HL-60/S4 (cell line): ENCODE data around the gene LGALS3BP.

ENCODE experiments used
- in situ Hi-C: fragments of 300-500 bp; cut with MboI; formaldehyde crosslinking; loops from 2 replicates; pipeline ENCODE4 v1.14.3; 2022; ENCODE audit warnings: low sequenced_read_pairs

LGALS3BP gene

DNA sequence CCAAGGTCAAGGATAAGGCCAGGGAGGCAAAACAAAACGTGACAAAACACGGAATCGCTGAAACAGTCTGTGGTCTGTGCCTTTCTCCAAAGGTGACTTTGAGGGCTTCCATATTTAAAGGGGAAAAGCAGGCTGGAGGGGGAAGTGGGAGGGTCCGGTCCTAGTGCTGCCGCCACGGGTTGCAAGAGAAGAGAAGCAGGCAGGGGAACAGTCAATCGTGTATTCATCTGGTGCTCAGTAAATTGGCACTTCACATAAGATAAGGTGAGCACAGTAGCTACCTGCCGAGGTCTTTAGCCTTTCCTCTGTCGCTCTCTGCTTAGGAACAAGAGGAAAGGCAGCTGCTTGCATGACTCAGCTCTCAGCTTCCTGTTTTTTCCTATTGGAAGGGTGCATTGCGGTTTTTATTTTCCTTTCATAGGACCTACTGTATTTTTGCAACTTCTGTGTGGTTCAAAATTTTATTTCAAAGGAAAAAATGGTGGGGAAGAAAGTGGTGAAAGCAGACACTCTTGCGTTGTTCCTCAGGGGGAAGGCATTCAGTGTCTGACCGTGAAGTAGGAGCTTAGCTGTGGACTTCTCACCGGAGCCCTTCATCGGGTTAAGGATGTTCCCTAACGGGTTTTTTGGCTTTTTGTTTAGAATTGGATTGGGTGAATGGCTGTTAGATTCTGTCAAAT, 7.1 kb upstream of the LGALS3BP start:
- in situ Hi-C loops = no loop called here

DNA sequence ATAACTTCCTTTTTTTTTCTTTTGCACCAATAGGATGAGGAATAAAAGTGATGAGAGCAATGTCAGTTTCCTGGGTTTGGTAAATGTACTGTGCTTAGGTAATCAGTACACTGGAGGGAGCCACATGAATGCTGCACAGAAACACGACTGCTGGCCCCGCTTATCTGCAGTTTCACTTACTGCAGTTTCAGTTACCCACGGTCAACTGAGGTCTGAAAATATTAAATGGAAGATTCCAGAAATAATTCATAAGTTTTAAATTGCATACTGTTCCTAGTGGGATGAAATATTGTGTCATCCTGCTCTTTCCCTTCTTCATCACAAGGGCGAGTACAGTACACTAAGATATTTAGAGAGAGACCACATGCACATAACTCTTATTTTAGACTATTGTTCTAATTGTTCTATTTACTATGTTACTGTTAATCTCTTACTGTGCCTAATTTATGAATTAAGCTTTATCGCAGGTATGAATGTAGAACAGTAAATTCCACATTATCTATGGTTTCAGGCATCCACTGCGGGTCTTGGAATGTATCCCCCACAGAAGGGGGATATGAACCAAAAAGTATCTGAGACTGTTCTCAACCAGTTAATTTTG, 6.4 kb upstream of the LGALS3BP start:
- in situ Hi-C loops = no loop called here

DNA sequence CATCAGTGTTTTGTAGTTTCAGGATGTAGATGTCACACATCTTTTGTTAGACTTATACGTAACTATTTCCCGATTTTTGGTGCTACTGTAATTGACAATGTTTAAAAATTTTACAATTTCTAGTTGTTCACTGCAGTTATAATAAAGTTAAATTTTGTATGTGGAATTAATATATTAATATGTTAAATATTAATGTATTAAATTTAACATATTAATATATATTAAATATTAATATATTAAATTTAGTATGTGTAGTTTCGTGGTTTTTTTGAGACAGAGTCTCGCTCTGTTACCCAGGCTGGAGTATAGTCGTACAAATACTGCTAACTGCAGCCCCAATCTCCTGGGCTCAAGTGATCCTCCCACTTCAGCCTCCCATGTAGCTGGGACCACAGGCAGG, 5.7 kb upstream of the LGALS3BP start:
- in situ Hi-C loops = no loop called here

DNA sequence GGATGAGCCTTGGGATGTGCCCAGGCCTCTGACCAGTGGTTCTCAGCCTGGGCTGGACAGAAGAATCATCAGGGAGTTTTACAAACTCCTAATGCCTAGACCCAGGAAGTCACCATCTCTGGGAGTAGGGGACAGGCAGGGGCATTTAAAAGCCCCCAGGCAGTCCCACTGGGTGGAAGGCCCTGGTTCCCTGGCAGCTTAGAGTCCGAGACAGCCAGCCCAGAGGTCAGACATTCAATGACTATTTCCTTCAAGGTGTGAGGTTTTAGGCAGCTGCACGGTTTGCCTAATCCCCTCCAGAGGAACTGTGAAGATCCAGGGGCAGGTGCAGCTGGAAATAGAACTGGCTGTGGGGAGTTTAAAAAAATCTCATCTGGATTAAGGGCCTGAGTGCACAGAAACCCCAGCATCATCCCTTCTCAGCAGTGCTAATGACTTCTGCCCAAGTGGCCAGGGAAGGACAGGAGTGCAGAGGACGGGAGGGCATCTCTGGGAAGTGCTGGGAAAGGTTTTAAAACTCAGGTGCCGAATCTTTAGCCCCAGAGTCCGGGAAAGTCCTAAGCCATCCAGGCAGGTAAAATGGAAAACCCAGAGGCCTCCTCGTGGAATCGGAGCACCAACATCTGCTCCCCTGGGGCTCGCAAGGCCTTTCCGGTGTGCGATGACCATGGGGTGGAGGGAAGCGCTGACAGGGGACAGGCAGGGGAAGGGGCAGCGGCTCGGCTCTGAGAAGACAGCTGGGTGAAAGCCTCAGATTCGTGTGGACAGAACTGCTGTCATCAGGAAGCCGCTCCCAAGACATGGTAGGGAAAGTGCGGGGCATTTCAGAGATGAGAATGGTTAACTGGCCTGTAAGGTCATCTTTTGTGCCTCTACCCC, 1.5 kb upstream of the LGALS3BP start:
- in situ Hi-C loops = no loop called here

DNA sequence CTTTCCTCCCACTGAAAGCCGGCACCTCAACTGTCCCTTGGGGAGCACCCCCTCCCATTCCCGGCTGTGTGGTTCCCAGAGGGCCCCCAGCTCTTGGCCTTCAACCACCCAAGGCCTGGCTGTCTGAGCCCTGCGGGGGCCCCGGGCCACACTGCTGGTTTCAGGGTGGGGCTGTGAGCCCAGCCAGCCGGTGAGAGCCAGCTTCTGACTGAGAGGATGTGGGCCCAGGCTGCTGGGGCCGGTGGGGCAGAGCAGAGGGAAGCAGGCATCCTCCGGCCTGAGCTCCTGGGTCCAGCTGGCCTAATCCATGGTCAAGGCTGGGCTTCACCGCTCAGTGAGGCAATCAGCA, 875 bp upstream of the LGALS3BP start:
- in situ Hi-C loops = no loop called here

DNA sequence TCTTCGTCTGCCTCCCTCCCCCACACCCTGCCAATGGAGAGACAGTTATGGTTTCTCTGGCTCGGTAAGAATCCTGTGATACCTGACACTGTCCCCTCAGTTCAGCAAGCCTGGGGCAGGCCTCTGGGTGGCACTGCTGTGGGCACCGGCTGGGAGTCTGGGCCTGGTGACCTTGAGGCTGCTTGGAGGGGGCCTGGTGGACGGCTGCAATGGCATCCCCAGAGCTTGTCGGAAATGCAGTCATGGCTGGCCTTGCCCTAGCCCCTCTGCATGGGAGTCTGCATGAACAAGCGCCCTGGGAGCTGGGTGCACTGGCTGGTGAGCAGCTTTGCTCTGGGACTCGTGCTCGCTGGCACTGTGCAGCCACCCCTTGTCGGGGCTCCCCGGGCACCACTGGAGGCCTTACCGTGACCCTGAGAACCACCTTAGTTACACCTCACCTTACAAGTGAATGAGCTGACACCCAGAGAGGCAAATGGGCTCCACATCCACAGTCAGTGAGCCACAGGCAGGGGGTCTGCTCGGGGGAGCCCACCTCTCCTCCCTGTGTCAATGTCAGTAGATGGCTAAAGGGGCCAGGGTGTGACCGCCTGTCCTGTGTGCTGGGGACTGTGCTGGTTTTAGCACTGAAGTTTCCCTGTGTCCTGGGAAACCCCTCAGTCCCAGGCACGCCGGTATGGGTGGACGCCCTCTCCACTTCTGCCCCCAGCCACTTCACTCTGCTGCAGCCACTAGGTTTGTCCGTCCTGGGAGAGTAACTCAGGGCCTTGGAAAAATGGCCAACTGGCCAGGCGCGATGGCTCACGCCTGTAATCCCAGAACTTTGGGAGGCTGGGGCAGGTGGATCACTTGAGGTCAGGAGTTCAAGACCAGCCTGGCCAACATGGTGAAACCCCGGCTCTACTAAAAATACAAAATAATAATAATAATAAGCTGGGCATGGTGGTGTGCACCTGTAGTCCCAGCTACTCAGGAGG, 1.4 kb downstream of the LGALS3BP start:
- in situ Hi-C loops = no loop called here

DNA sequence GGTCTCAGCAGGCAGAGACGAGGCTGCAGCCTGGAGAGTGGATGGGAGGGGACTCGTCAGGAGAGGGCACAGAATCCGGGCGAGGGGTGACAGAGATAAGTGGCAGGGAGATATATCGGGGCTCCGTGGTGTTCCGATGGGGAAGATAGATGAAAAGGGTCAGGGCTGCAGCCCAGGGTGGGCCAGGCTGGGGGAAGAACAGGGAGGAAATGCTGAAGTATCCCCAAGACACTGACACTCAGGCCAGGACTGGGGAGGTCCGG, 2.1 kb downstream of the LGALS3BP start:
- in situ Hi-C loops = no loop called here

DNA sequence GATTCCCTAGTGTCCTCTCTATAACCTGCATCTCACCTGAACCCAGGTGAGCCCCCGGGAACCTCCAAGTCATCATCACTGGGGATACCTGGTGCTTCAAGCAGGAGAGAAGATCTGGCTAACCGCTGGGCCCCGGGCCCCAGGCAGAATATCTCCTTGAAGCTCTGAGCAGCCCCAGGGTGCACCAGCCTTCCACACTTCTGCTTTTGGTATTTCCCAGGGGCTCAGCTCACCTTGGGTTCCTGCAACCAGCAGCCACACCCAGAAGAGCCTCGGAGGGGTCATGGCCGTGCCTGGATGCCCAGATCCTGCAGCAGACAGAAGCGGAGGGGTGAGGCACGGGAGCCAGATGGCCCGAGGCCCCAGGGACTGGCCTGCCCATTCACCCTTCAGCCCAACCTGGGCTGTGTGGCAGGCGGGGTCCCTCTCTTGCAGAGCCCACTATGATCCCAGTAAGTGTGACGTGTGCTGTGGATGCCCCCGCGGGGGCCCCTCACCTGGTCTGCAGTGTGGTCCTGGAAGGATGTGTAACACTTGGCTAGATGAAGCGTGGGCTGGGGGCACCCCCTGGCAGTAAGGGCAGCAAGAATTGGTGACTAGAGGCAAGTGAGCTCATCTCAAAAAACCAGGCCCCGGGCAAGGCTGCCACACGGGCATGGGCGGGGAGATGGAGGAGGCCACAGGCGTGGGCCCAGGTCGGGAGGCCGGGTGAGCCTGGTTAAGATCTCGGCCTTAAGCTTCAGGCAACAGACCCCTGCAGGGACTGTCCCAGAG, 2.6 kb downstream of the LGALS3BP start:
- in situ Hi-C loops = no loop called here

DNA sequence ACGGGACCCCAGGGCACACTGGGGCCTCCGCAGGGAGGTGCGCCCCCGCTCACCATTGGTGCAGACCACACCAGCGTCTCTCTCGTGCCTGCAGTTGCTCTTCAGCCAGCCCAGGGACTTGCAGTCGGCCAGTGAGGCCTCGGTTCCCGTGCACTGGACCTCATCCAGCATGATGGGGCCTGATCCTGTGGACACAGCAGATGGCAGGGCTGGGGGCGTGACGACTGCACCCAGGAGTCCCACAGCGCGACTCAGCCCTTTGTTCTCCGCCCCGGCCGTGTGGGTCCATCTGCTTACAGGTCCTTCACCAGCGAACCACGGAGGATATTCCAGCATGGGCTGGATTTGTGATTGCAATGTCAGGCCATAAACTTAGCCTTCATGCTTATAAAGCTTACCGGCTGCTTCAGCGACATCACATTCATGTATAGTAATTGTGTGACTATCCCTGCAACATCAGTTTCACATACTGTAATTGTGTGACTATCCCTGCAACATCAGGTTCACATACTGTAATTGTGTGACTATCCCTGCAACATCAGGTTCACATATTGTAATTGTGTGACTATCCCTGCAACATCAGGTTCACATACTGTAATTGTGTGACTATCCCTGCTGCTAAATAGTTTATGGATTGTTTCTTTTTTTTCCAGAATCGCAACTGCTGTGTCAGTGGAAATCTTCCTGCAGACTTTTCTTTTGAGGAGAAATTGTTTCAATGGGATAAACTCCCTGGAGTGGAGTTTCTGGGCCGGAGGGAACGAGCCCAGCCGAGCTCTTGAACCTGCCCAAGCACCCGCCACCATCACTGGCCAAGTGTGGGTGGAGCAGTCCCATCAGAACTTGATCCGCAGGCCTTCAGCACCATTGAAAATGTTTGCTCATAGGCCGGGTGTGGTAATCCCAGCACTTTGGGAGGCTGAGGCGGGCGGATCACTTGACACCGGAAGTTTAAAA, 4.8 kb downstream of the LGALS3BP start:
- in situ Hi-C loops = no loop called here

DNA sequence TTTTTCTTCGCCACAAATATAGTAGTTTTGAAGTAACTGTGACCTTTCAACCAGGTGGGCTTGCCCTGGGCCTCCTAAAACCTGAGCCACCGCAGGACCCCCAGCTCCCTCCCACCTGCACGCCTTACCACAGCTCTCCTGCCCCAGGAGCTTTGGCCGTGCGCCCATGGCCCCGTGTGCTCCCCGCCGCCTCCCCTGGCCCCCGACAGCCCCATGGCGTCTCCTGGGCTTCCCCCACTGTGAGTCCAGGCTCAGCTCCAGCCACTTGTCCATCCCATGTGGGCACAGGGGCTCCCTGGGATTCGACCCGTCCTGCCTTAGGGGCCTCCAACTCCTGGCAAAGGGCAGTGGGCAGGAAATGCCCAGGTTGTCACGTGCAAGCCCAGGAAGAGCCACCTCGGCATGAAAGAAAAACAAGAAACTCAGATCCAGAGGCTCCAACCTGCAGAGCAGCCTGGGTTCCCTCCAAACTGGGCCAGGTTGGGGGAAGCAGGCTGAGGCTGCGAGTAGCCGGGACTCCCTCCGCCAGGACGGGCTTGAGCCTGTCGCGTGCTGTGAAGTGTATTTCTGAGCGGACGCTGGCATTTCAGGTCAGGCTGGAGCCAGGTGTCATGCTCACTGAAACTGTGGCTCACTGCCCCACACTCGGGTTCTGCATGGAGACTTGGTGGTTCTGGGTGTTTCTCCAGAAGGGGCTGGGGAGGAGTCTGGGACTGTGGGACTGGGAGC, 5.8 kb downstream of the LGALS3BP start:
- in situ Hi-C loops = no loop called here

DNA sequence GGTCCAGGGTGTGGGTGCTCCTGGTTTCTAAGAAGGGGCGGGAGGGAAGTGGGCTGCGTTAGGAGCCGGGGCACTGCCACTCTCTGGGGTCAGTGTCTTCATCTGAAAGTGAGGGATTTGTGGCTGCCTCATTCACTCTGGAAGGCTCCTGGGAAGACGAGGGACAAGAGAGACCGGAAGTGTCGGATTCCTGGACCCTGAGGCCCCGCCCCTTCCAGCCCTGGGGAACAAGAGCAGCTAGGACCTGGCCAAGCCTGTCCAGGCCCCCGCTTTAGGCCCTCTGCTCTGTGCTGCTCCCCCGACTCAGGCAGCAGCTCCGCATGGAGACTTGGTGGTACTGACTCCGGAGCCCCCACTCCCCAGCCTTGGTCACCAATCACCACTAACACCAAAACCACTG, 6.5 kb downstream of the LGALS3BP start:
- in situ Hi-C loops = no loop called here

DNA sequence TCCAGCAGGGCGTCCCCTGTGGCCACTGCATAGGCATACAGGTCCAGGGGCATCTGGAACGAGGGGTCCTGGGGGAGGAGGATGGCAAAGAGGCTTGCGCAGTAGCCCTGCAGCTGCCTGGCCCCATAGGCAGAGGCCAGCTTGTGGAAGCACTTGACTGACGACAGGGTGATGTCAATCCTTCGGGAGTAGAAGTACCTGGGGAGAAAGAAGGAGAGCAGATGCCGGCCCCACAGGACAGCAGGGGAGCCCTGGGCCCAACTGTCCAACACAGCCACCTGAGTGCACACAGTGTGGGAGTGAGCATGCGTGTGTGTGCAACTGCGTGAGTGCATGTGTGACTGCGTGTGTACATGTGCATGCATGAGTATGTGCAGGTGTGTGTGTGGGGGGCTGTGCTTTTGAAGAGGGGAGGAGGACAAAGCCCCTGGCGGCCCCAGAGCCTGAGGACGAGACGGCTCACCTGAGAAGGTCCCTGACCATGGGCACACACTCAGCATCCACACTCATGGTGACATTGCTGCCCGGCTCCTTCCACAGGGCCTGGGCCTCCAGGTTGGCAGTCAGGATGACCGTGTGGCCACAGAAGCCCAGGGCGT, 7.1 kb downstream of the LGALS3BP start:
- in situ Hi-C loops = no loop called here

DNA sequence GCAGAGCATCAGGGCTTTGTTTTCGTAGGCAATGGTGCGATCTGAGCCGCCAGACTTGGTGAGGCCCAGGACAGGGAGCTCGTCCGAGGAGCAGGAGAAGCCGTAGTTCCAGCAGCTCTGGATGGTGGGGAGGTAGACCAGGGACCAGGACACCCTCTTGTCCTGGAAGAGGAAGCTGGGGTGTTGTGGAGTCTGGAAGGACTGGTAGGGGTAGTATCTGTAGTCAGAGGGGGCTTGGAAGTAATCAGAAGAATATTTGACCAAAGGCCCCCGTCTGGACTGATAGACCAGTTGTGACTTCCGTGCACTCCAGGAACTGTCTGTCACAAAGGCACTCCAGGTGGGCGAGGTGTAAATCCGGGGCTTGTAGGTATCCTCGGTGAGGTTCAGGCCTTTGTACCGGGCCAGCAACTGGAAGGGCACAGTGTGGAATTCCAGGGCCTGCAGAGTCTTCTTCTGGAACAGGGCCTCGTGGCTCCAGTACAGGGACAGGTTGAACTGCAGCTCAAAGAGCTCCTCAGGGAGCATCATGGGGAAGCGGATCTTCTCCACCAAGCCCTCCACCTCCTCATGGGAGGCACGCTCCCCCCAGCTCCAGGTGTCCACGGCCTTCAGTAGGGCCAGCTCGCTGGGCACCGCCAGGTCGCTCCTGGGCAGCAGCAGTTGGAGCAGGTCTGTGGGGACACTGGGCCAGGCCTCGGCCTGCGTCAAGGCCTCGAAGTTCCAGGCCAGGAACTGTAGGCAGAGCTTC, 7.8 kb downstream of the LGALS3BP start:
- in situ Hi-C loops = no loop called here

DNA sequence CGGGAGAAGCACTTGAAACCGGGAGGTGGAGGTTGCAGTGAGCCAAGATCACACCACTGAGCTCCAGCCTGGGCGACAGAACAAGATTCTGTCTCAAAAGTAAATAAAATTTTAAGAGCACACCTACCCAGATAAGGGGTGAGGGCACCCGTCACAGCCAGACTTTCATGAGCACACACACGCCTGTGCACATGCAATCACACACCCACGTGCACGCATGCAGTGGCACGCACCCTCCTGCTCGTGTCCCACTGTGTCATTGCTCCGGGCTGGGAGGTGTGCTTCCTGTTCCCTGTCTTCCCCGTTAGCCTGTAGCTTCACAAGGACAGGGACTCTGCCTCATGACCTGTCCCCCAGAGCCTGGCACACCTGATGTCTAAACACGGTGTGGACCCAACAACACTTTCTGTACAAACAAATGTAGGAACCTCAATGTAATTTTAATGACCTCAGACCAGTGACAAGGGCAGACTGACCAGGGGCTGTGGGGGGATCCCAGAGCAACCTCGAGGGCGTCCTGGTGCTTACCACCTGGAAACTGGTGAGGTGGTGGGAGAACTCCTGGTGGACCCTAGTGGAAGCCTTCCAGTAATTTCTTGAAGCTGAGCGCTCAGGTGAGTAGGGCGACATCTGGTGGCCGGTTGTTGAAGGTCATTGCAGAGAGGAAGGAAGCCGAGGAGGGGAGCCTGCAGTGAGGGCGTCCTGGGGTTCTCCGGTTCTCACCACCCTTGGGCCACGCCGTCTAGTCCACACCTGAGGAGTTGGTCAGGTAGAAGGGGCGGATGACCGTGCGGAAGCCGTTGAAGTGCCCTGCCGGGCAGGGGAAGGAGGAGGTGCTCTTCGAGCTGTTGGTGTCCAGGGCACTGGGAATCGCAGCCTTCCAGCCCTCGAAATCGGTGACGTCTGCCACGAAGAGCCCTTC, 8.6 kb downstream of the LGALS3BP start:
- in situ Hi-C loops = no loop called here

DNA sequence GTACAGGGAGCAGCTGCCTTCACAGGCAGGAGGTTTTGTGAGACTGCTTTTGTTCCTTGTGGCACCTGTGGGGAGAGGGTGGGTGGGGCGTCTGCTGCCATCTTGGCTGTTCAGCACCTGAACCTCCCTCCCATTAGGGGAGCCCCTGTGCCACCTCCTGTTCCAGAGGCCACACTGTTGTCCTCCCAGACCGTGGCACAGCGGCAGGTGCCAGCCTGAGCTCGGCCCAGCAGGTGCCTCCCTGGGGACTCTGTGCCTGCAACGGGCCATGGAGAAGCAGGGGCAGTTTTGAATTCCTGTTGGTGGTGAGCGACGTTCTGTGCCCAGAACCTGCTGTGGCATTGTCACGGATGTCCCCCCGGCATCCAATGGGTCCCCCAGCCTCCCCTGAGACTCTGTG, 9.9 kb downstream of the LGALS3BP start:
- in situ Hi-C loops = loop anchor here (5.0 kb wide), 1 partner anchor 103 kb away; no protein-coding TSS in a partner anchor

DNA sequence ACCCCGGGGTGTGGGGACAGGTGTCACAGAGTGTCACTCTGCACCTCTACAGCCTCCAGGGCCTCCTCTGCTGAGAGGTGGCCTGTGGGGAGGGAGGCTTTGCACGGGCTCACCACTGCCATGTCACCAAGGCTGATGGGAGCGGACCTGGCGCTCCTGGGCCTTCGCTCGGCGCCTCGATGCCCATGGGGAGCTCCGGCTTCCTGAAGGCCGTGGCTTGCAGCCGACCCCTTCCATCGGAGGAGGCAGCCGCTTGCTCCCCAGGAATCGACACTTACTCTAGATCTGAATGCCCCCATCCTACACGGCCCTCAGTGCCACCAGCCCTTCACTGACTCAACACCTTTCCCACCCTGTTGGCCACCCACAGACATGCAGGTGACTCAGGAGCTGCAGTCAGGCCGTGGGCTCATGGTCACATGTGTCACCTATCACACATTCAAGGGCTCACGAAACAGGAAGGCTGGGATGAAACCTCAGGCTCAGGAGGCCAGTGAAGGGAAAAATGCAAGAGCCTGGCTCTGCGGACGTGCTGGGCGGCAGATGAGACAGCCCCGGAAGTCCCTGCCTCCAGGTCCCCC, 11.9 kb downstream of the LGALS3BP start:
- in situ Hi-C loops = loop anchor here (5.0 kb wide), 1 partner anchor 101 kb away; no protein-coding TSS in a partner anchor
